CD14-positive monocyte (primary cell): ENCODE measurements around the gene CPSF6. TPM values are rescaled to one million over a fixed set of nuclear protein-coding genes. Genes with fewer than 3 reads are reported as not detected.

Experiments
- DNase-seq, 3 donors: peaks; one replicate each; pipeline ENCODE4 v3.0.0-alpha.2; 2011 to 2022
- H2AFZ ChIP-seq: 2 replicates; pipeline ENCODE4 v1.6.0; 2012; ENCODE audit warnings: mild to moderate bottlenecking, low read depth, low read length, inconsistent platforms; ENCODE audit not compliant: insufficient read depth, poor library complexity, severe bottlenecking
- H3K27ac ChIP-seq, 2 donors: 1 replicate in 1 of 2; 2 replicates in 1 of 2; pipeline ENCODE4 v1.5.1; 2012 to 2013; ENCODE audit warnings: low read length in 2 of 2, control low read depth in 1 of 2, inconsistent platforms in 1 of 2, low read depth in 1 of 2, mild to moderate bottlenecking in 1 of 2
- H3K27me3 ChIP-seq, 2 donors: one replicate each; pipeline versions ENCODE4 v1.6.0 to v1.6.1; 2011 to 2013; ENCODE audit warnings: low read length in 2 of 2; ENCODE audit not compliant: control insufficient read depth in 2 of 2, insufficient read depth in 2 of 2
- H3K36me3 ChIP-seq, 2 donors: replicated peaks in 1 of 2; 1 replicate in 1 of 2; 2 replicates in 1 of 2; pipeline versions ENCODE4 v1.5.1 to v1.6.1; 2012 to 2013; ENCODE audit warnings: low read length in 2 of 2, control low read depth in 1 of 2, inconsistent platforms in 1 of 2, mild to moderate bottlenecking in 1 of 2; ENCODE audit not compliant: insufficient read depth in 2 of 2, control insufficient read depth in 1 of 2
- H3K4me1 ChIP-seq, 2 donors: 1 replicate in 1 of 2; 2 replicates in 1 of 2; pipeline versions ENCODE4 v1.5.1 to v1.6.1; 2012 to 2013; ENCODE audit warnings: low read length in 2 of 2, control low read depth in 1 of 2, inconsistent platforms in 1 of 2, mild to moderate bottlenecking in 1 of 2, moderate library complexity in 1 of 2; ENCODE audit not compliant: insufficient read depth in 2 of 2, control insufficient read depth in 1 of 2
- H3K4me2 ChIP-seq: replicated peaks from 2 replicates; pipeline ENCODE3; 2012; ENCODE audit warnings: low read length, moderate library complexity, mild to moderate bottlenecking; ENCODE audit not compliant: poor library complexity, severe bottlenecking; ENCODE audit errors: extremely low read depth
- H3K4me3 ChIP-seq, 3 experiments: fragments of 200-600 bp in 1 of 3; sonication (generic) in 1 of 3; replicated peaks in 1 of 3; 1 replicate in 2 of 3; 2 replicates in 1 of 3; pipeline ENCODE4 v1.5.1; 2011 to 2013; ENCODE audit warnings: low read length in 3 of 3, mild to moderate bottlenecking in 3 of 3, control low read depth in 2 of 3, low read depth in 2 of 3, inconsistent platforms in 1 of 3, moderate library complexity in 1 of 3
- H3K79me2 ChIP-seq: 2 replicates; pipeline ENCODE4 v1.6.0; 2012; ENCODE audit warnings: mild to moderate bottlenecking, control low read depth, inconsistent platforms, low read length, moderate library complexity; ENCODE audit not compliant: insufficient read depth
- H3K9ac ChIP-seq: 2 replicates; pipeline ENCODE4 v1.6.0; 2017; ENCODE audit warnings: low read length, mild to moderate bottlenecking; ENCODE audit not compliant: insufficient read depth, poor library complexity, severe bottlenecking
- H3K9me3 ChIP-seq, 2 donors: replicated peaks in 1 of 2; 1 replicate in 1 of 2; 2 replicates in 1 of 2; pipeline versions ENCODE4 v1.5.1 to v1.6.1; 2012 to 2013; ENCODE audit warnings: low read length in 2 of 2, control low read depth in 1 of 2; ENCODE audit not compliant: control insufficient read depth in 1 of 2, insufficient read depth in 1 of 2
- H4K20me1 ChIP-seq: 2 replicates; pipeline ENCODE4 v1.6.0; 2012; ENCODE audit warnings: mild to moderate bottlenecking, low read length, control low read depth, moderate library complexity; ENCODE audit not compliant: insufficient read depth
- H3K27ac Mint-ChIP-seq, 7 donors: one replicate each; pipeline ENCODE4 v1.8.0; 2020; ENCODE audit warnings: mild to moderate bottlenecking in 7 of 7, mixed read lengths in 7 of 7, moderate library complexity in 6 of 7, inconsistent platforms in 2 of 7
- H3K27me3 Mint-ChIP-seq, 3 donors: one replicate each; pipeline ENCODE4 v1.8.0; 2021 to 2022; ENCODE audit warnings: low read depth in 3 of 3, mild to moderate bottlenecking in 3 of 3, mixed read lengths in 3 of 3, moderate library complexity in 3 of 3, inconsistent platforms in 1 of 3
- H3K36me3 Mint-ChIP-seq, 2 donors: one replicate each; pipeline ENCODE4 v1.8.0; 2020; ENCODE audit warnings: mixed read lengths in 2 of 2, inconsistent platforms in 1 of 2, mild to moderate bottlenecking in 1 of 2
- H3K4me1 Mint-ChIP-seq: one replicate; pipeline ENCODE4 v1.8.0; 2020; ENCODE audit warnings: mild to moderate bottlenecking, mixed read lengths
- H3K4me3 Mint-ChIP-seq, 2 donors: one replicate each; pipeline ENCODE4 v1.8.0; 2020; ENCODE audit warnings: mild to moderate bottlenecking in 2 of 2, mixed read lengths in 2 of 2, moderate library complexity in 1 of 2
- H3K9me3 Mint-ChIP-seq, 7 donors: one replicate each; pipeline ENCODE4 v1.8.0; 2020 to 2022; ENCODE audit warnings: mixed read lengths in 7 of 7, mild to moderate bottlenecking in 6 of 7, moderate library complexity in 6 of 7, inconsistent platforms in 2 of 7
- CTCF ChIP-seq: fragments of 200-600 bp; IDR thresholded peaks from one replicate; pipeline ENCODE4 v1.8.0; 2022; ENCODE audit warnings: antibody characterized with exemption, mild to moderate bottlenecking
- WGBS: methylation state at CpG from one replicate; pipeline ENCODE4 v1.1.5; 2013; ENCODE audit warnings: missing lambda C conversion rate; ENCODE audit not compliant: insufficient coverage; 5-methylcytosine and 5-hydroxymethylcytosine counted together
- intact Hi-C, 2 donors: fragments of 100-400 bp; cut with micrococcal nuclease; formaldehyde crosslinking; loops; one replicate each; pipeline versions ENCODE4 v1.15.0 to v1.15.1; 2023
- polyA plus RNA-seq, 3 donors: library from polyadenylated mRNA; depleted of rRNA in 1 of 3; unstranded in 2 of 3; stranded (reverse) in 1 of 3; fragments of 300-500 nt in 2 of 3; fragments of >200 nt in 1 of 3; fragmentation: Illumina TruSeq in 2 of 3; gene quantifications; 1 replicate in 2 of 3; 2 replicates in 1 of 3; pipeline ENCODE4 v1.2.3, GENCODE V29; 2012 to 2021

The CPSF6 gene
- polyA plus RNA-seq, 3 donors = 18.3 to 38.0 (median 35.4) TPM

DNA sequence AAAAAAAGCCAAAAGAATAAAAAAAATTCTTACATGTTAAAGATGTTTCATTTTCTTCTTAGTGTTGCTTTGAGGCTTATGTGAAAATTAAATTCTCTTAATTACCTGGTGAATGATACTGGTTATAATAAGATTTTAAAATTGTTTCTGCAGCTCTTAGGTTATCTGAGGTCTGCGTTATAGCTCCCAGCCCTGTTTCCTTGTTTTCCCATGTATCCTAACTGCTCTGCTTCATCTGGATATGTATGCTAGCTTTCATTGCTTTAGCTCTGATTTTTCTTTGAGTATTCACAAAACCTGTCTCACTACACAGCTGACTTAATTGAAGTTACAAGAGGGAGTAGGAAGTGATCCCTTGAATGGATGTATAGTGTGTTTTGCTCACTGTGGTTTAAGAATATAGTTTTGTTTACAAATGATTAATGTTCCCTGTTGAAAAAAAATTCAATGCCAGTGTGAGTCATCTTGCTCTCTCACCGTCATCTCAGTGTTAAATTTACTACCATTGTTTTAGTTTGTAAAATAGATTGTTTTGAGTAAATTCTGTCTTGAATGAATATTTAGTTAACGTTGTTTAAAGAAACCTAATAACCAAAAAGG is 26.8 kb downstream of the CPSF6 start:
- H2AFZ ChIP-seq = no peak overlapping the region
- H3K27ac Mint-ChIP-seq = peak overlapping the region in 1 of 7 donors; percentile 2
- intact Hi-C loops = no loop called here
- H3K4me3 ChIP-seq = no peak overlapping the region
- no peak overlapping the region for H3K4me2 ChIP-seq
- H3K36me3 Mint-ChIP-seq = peaks cover 45 to 58% of the 10 kb centered on the region in 2 donors
- no CpG with 5 or more reads among the region's 3 CpGs for WGBS
- H3K4me3 Mint-ChIP-seq = no peak overlapping the region
- H3K4me1 ChIP-seq = no peaks in the 10 kb centered on the region
- no peaks in the 10 kb centered on the region for H3K4me1 Mint-ChIP-seq
- no peaks in the 10 kb centered on the region for H4K20me1 ChIP-seq
- peaks cover 63 to 88% of the 10 kb centered on the region in 2 donors for H3K36me3 ChIP-seq
- TF ChIP-seq CTCF = no peak
- H3K27me3 Mint-ChIP-seq = no peaks in the 10 kb centered on the region
- DNase-seq = no peak
- H3K9ac ChIP-seq = no peak overlapping the region
- no peak overlapping the region for H3K27ac ChIP-seq
- H3K27me3 ChIP-seq = no peaks in the 10 kb centered on the region
- no peaks in the 10 kb centered on the region for H3K9me3 Mint-ChIP-seq
- H3K79me2 ChIP-seq = peaks cover 10% of the 10 kb centered on the region
- no peaks in the 10 kb centered on the region for H3K9me3 ChIP-seq

- Histone ChIP-seq H3K36me3 (peaks cover 40 to 66% of the 10 kb centered on the region in 2 donors), H3K9ac (no peak overlapping the region), H4K20me1 (no peaks in the 10 kb centered on the region), H3K27me3 (no peaks in the 10 kb centered on the region), H3K4me1 (no peaks in the 10 kb centered on the region), H3K79me2 (peaks cover 3% of the 10 kb centered on the region), H3K9me3 (no peaks in the 10 kb centered on the region), H3K27ac (no peak overlapping the region), H3K4me3 (no peak overlapping the region), H2AFZ (no peak overlapping the region), H3K4me2 (no peak overlapping the region)
- TF ChIP-seq CTCF = no peak
- H3K4me1 Mint-ChIP-seq = peaks cover under 1% of the 10 kb centered on the region
- DNase-seq = no peak
- H3K4me3 Mint-ChIP-seq = no peak overlapping the region
- intact Hi-C loops = no loop called here
- no peaks in the 10 kb centered on the region for H3K27me3 Mint-ChIP-seq
- H3K36me3 Mint-ChIP-seq = peaks cover 32 to 41% of the 10 kb centered on the region in 2 donors
- H3K9me3 Mint-ChIP-seq = no peaks in the 10 kb centered on the region
- H3K27ac Mint-ChIP-seq = no peak overlapping the region
- WGBS = no CpG with 5 or more reads among the region's 2 CpGs
Measured at GRCh38 chr12:69269736-69270135, 30.4 kb downstream of the CPSF6 start.
